Stimulated activated naive CD8-positive, alpha-beta T cell treated with anti-CD3 and anti-CD28 coated beads, Interleukin-15, Interleukin-2, amounts not matched to agents 100 ng/mL and 50 ng/mL, for 24 hours (primary cell): Measurements from ENCODE around the gene TSPO2.

Experiments
- H3K27ac Mint-ChIP-seq: one replicate; pipeline ENCODE4 v1.8.0; 2021; ENCODE audit warnings: mild to moderate bottlenecking, mixed read lengths
- H3K27me3 Mint-ChIP-seq: one replicate; pipeline ENCODE4 v1.8.0; 2021; ENCODE audit warnings: mixed read lengths
- H3K36me3 Mint-ChIP-seq: one replicate; pipeline ENCODE4 v1.8.0; 2021; ENCODE audit warnings: low read depth, mixed read lengths
- H3K4me1 Mint-ChIP-seq: one replicate; pipeline ENCODE4 v1.8.0; 2021; ENCODE audit warnings: low read depth, mixed read lengths
- H3K4me3 Mint-ChIP-seq: one replicate; pipeline ENCODE4 v1.8.0; 2021; ENCODE audit warnings: mild to moderate bottlenecking, mixed read lengths
- H3K9me3 Mint-ChIP-seq: one replicate; pipeline ENCODE4 v1.8.0; 2021; ENCODE audit warnings: mixed read lengths

Gene TSPO2

DNA sequence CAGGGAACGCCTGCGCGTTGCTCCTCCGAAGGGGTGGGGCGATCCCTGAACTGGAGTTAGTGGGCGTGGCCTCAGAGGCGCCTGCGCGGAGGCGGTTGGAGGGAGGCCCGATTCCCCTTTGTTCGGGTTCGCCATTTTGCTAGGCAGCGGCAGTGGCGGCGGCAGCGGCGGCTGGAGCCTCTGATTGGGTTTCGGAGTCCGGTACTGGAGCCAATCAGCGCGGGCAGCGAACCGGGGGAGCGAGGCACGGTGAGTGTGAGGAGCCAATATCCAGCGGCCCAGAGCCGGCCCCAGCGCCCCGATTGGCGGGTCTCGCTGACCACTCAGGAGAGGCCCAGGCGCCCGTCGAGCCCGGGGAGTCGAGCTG lies 30.6 kb downstream of the TSPO2 start, which contains the start of gene NFYA:
Gene NFYA (plus strand): TSS at position 139 of the 367 bp plus-strand sequence. CDS start 6,116 bp downstream, outside the sequence.
- Mint-ChIP-seq H3K27me3 (no peaks in the 10 kb centered on the region), H3K4me1 (peaks cover 60% of the 10 kb centered on the region), H3K36me3 (peaks cover 48% of the 10 kb centered on the region)

DNA sequence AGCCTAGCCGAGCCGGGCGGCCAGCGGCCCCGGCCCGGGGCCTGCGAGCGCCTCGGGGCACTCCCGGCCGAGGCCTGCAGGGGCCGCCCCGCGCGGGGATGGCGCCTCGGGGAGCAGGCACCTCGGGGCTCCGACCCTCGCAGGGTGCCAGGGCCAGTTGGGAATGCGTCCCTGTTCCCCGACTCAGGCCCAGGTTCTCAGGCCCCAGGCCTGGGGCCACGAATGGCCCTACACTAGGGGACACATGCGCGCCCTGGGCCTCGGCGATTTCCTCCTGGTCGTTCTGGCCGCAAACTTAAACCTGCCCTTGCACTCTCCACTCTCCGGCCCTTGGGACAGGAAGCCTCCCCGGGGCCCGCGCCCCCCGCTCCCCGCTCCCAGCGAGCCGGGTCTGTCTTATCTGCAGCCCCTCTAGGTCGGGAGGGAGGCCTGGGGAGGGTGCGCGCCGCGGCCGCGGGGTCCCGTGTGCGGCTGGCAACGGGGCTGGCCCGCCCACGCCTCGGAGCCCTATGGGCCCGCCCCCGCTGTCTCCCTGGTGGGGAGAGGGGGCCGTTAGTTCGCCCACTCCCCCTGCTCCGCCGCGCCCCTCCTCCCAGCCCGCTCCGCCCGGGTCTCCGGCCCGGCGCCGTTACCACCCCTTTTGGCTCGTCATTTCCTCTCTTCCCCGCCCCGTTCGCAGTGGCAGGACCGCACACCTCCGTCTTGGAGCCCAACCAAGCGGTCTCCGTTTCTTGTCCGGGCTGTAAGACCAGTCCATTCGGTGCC lies 31.1 kb downstream of the TSPO2 start:
- peak overlapping the region; percentile 89 for H3K27ac Mint-ChIP-seq
- H3K4me1 Mint-ChIP-seq, result peaks cover 63% of the 10 kb centered on the region
- peaks cover 48% of the 10 kb centered on the region for H3K36me3 Mint-ChIP-seq
- no peaks in the 10 kb centered on the region for H3K9me3 Mint-ChIP-seq
- no peaks in the 10 kb centered on the region for H3K27me3 Mint-ChIP-seq
- peak overlapping the region; percentile 93 for H3K4me3 Mint-ChIP-seq

More for the DNA sequence above, 30.6 kb downstream of the TSPO2 start, which contains the start of gene NFYA:
- Mint-ChIP-seq H3K9me3 (no peaks in the 10 kb centered on the region), H3K4me3 (peak within 1 kb of the TSS; percentile 93), H3K27ac (peak within 1 kb of the TSS; percentile 95)

- peak overlapping the region; percentile 89 for H3K27ac Mint-ChIP-seq
- H3K4me3 Mint-ChIP-seq, result peak overlapping the region; percentile 90
- no peaks in the 10 kb centered on the region for H3K9me3 Mint-ChIP-seq
- peaks cover 69% of the 10 kb centered on the region for H3K4me1 Mint-ChIP-seq
- H3K36me3 Mint-ChIP-seq, result peaks cover 53% of the 10 kb centered on the region
- no peaks in the 10 kb centered on the region for H3K27me3 Mint-ChIP-seq
Measured at GRCh38 chr6:41073968-41074691, 31.9 kb downstream of the TSPO2 start.

- Mint-ChIP-seq H3K4me3 (peak overlapping the region; percentile 90), H3K27me3 (no peaks in the 10 kb centered on the region), H3K9me3 (no peaks in the 10 kb centered on the region), H3K4me1 (peaks cover 73% of the 10 kb centered on the region), H3K36me3 (peaks cover 54% of the 10 kb centered on the region), H3K27ac (peak overlapping the region; percentile 89)
Measured at GRCh38 chr6:41074692-41075436, 32.6 kb downstream of the TSPO2 start.

- Mint-ChIP-seq H3K36me3 (peaks cover 58% of the 10 kb centered on the region), H3K4me3 (peak overlapping the region; percentile 90), H3K9me3 (no peaks in the 10 kb centered on the region), H3K27me3 (no peaks in the 10 kb centered on the region), H3K4me1 (peaks cover 74% of the 10 kb centered on the region), H3K27ac (peak overlapping the region; percentile 89)
Measured at GRCh38 chr6:41075651-41076626, 33.7 kb downstream of the TSPO2 start.

- peaks cover 79% of the 10 kb centered on the region for H3K4me1 Mint-ChIP-seq
- no peak overlapping the region for H3K27ac Mint-ChIP-seq
- peaks cover 68% of the 10 kb centered on the region for H3K36me3 Mint-ChIP-seq
- no peaks in the 10 kb centered on the region for H3K27me3 Mint-ChIP-seq
- H3K4me3 Mint-ChIP-seq, result no peak overlapping the region
- H3K9me3 Mint-ChIP-seq, result no peaks in the 10 kb centered on the region
Measured at GRCh38 chr6:41077536-41077935, 35.3 kb downstream of the TSPO2 start.

DNA sequence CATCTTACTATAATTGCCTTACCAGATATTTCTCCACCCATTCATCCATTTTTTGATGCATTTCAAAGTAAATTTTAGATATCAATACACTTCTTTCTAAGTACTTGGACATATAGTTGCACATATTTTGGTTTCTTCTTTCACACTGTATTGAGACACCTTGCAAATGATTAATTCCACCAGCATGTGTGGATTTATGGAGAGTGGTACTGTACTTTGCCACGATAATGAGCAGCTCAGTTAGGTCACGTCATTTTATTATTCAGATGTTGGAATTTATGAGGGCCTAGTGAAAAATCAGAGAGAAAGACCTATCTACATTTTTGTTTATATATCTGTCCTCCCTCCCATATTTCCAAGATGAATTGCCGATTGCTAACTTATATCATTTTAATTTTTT lies 35.8 kb downstream of the TSPO2 start:
- Mint-ChIP-seq H3K27me3 (no peaks in the 10 kb centered on the region), H3K9me3 (no peaks in the 10 kb centered on the region), H3K27ac (no peak overlapping the region), H3K4me1 (peaks cover 81% of the 10 kb centered on the region), H3K4me3 (no peak overlapping the region), H3K36me3 (peaks cover 74% of the 10 kb centered on the region)

DNA sequence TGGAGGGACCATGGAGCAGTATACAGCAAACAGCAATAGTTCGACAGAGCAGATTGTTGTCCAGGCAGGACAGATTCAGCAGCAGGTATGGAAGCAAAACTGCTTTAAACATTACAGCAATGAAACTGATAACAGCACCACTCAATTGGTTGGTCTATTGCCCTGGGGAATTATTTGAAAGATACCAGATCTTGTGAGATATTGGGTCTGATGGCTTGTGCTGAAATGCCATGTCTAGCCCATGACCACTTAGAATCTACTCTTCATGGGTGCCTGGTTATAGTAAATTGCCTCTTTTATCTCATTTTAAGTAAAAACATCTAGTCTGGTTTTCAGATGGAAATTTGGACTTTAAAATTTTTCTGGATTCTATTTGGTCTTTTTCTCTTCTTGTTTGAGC lies 36.8 kb downstream of the TSPO2 start:
- Mint-ChIP-seq H3K9me3 (no peaks in the 10 kb centered on the region), H3K27me3 (no peaks in the 10 kb centered on the region), H3K27ac (peak overlapping the region; percentile 21), H3K36me3 (peaks cover 79% of the 10 kb centered on the region), H3K4me1 (peaks cover 79% of the 10 kb centered on the region), H3K4me3 (no peak overlapping the region)

GRCh38 chr6:41080621-41081020 lies 38.4 kb downstream of the TSPO2 start:
- Mint-ChIP-seq H3K36me3 (peaks cover 81% of the 10 kb centered on the region), H3K27me3 (no peaks in the 10 kb centered on the region), H3K9me3 (no peaks in the 10 kb centered on the region), H3K4me3 (peak overlapping the region; percentile 17), H3K4me1 (peaks cover 64% of the 10 kb centered on the region), H3K27ac (peak overlapping the region; percentile 81)

DNA sequence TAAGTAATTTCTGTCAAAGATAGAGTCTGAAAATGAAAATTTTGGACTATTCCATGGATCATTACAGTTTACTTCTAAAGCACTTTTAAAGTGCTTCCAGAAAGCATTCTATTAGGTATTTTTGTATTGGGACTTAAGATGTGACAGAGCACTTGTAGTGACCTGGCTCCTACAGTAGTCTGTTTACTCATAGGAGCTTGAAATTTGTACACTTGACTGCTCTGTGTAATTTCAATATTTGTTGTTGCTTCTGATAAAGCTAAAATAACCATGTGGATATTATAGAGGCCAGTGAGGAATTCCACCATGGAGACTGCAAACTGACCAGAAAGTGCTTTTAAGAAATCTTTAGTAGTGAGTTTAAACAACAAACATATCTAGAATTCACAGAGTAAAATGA lies 40.8 kb downstream of the TSPO2 start:
- no peaks in the 10 kb centered on the region for H3K27me3 Mint-ChIP-seq
- peaks cover 89% of the 10 kb centered on the region for H3K36me3 Mint-ChIP-seq
- no peak overlapping the region for H3K27ac Mint-ChIP-seq
- no peaks in the 10 kb centered on the region for H3K9me3 Mint-ChIP-seq
- no peak overlapping the region for H3K4me3 Mint-ChIP-seq
- H3K4me1 Mint-ChIP-seq, result peaks cover 45% of the 10 kb centered on the region

DNA sequence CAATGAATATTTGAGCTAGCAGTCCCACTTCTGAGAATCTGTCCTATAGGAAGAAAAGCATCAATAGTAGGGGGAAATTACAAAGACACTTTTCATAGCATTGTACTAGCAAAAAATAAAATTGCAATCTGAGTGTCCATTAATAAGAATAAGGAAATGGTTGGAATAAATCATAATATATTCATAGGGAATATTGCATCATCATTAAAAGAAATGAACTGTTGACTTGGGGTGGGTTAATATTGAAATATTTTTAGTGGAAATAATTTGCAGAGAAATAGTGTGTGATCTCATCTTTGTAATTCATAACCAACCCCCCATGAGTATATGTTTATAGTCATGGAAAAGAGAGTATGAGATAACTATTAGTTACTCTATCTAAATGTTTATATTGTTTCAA lies 42.9 kb downstream of the TSPO2 start:
- no peak overlapping the region for H3K4me3 Mint-ChIP-seq
- no peaks in the 10 kb centered on the region for H3K27me3 Mint-ChIP-seq
- H3K4me1 Mint-ChIP-seq, result peaks cover 28% of the 10 kb centered on the region
- H3K27ac Mint-ChIP-seq, result no peak overlapping the region
- H3K9me3 Mint-ChIP-seq, result no peaks in the 10 kb centered on the region
- H3K36me3 Mint-ChIP-seq, result peaks cover 83% of the 10 kb centered on the region

DNA sequence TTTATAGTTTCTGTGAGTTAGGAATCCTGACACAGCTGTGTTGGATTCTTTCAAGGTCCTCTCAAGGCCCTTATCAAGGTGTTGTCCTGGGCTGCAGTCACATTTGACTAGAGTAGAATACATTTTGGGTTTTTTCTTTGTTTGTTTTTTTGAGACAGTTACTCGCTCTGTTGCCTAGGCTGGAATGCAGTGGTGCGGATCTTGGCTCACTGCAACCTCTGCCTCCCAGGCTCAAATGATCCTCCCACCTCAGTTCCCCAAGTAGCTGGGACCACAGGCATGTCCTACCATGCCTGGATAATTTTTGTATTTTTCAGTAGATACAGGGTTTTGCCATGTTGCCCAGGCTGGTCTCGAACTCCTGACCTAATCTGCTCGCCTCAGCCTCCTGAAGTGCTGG lies 46.2 kb downstream of the TSPO2 start:
- Mint-ChIP-seq H3K27ac (no peak overlapping the region), H3K9me3 (no peaks in the 10 kb centered on the region)

GRCh38 chr6:41090841-41091761 lies 48.8 kb downstream of the TSPO2 start:
- H3K9me3 Mint-ChIP-seq, result no peaks in the 10 kb centered on the region
- H3K4me1 Mint-ChIP-seq, result peaks cover under 1% of the 10 kb centered on the region
- H3K4me3 Mint-ChIP-seq, result no peak overlapping the region
- H3K27me3 Mint-ChIP-seq, result no peaks in the 10 kb centered on the region
- H3K36me3 Mint-ChIP-seq, result peaks cover 68% of the 10 kb centered on the region
- H3K27ac Mint-ChIP-seq, result no peak overlapping the region

More for the DNA sequence above, 46.2 kb downstream of the TSPO2 start:
- Mint-ChIP-seq H3K27me3 (no peaks in the 10 kb centered on the region), H3K4me3 (no peak overlapping the region), H3K36me3 (peaks cover 74% of the 10 kb centered on the region), H3K4me1 (peaks cover 4% of the 10 kb centered on the region)
